A549 (cell line): ENCODE results near the gene RAB27A.

Experiments
- HDAC2 ChIP-seq: fragments of 200-600 bp; sonication (generic); IDR thresholded peaks from 2 replicates; pipeline ENCODE4 v1.6.1; 2016
- KDM1A ChIP-seq: fragments of 200-600 bp; sonication (generic); IDR thresholded peaks from 2 replicates; pipeline ENCODE4 v1.6.1; 2016; ENCODE audit warnings: low read depth, mild to moderate bottlenecking
- MAZ ChIP-seq: fragments of 150-350 bp; IDR thresholded peaks from 2 replicates; pipeline ENCODE4 v1.6.1; 2014; ENCODE audit warnings: antibody characterized with exemption, low read depth, low read length, borderline replicate concordance
- NPAS2 ChIP-seq: fragments of 250-450 bp; sonication (Bioruptor Pico); IDR thresholded peaks from 2 replicates; pipeline ENCODE4 v1.8.0; 2022; ENCODE audit warnings: mild to moderate bottlenecking, moderate library complexity, borderline replicate concordance
- POLR2A ChIP-seq: IDR thresholded peaks from 2 replicates; pipeline ENCODE4 v1.6.1; 2012; ENCODE audit warnings: mild to moderate bottlenecking, low read length
- RAD21 ChIP-seq, 2 experiments: fragments of >200 bp in 1 of 2; sonication (Bioruptor Twin) in 1 of 2; formaldehyde crosslinking in 1 of 2; IDR thresholded peaks in 1 of 2; conservative IDR thresholded peaks in 1 of 2; 2 replicates in 1 of 2; 3 replicates in 1 of 2; pipeline ENCODE4 v1.6.1; 2012 to 2018; ENCODE audit warnings: inconsistent platforms in 1 of 2
- RFX5 ChIP-seq: fragments of 450-650 bp; IDR thresholded peaks from 2 replicates; pipeline ENCODE4 v1.7.1; 2014; ENCODE audit warnings: antibody characterized with exemption, mild to moderate bottlenecking, moderate library complexity
- SMC3 ChIP-seq: fragments of >200 bp; sonication (Bioruptor Twin); formaldehyde crosslinking; IDR thresholded peaks from 3 replicates; pipeline ENCODE4 v1.6.1; 2018; ENCODE audit warnings: inconsistent platforms
- ZC3H11A ChIP-seq: fragments of 450-650 bp; IDR thresholded peaks from 2 replicates; pipeline ENCODE4 v1.6.1; 2014; ENCODE audit warnings: antibody characterized with exemption, mild to moderate bottlenecking
- TF ChIP-seq, protein P1 (sequence below): fragments of 250-450 bp; sonication (Bioruptor Pico); IDR thresholded peaks from 2 replicates; pipeline ENCODE4 v1.5.0; 2021; ENCODE audit warnings: mild to moderate bottlenecking, moderate library complexity, borderline replicate concordance
- TF ChIP-seq, protein P2 (sequence below): fragments of >200 bp; sonication (Bioruptor Twin); formaldehyde crosslinking; IDR thresholded peaks from 3 replicates; pipeline ENCODE4 v1.5.1; 2016
- TF ChIP-seq, protein P3 (sequence below): IDR thresholded peaks from 2 replicates; pipeline ENCODE4 v1.6.1; 2012

DNA sequence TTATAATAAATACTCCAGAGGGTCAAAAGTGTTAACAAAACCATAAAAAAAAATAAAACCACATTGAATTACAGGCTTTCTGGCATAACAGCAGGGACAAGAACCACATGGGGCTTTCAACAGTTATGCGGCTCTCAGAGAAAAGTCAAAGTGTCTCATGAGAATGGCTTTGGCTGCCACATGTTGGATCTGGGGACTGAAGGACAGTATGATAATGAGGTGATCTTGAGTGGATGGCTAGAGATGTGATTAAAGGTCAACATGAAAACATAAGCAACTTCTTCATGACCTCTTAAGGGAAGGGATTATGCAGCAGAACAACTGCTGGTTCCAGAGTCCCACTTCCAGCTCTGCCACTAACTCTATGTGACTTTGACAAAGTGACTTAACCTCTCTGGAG, 5.2 kb downstream of the RAB27A start:
- TF ChIP-seq POLR2A (no peak), MAZ (no peak), HDAC2 (no peak), RAD21 (conservative IDR thresholded peaks at IDR 0.05 in 1 of 2, IDR thresholded peaks at IDR 0.05 in 1 of 2) (no peak), NPAS2 (CRISPR knock-in tag) (no peak), RFX5 (no peak), SMC3 (no peak), ZC3H11A (no peak), KDM1A (no peak)
- TF ChIP-seq, protein P1, sequence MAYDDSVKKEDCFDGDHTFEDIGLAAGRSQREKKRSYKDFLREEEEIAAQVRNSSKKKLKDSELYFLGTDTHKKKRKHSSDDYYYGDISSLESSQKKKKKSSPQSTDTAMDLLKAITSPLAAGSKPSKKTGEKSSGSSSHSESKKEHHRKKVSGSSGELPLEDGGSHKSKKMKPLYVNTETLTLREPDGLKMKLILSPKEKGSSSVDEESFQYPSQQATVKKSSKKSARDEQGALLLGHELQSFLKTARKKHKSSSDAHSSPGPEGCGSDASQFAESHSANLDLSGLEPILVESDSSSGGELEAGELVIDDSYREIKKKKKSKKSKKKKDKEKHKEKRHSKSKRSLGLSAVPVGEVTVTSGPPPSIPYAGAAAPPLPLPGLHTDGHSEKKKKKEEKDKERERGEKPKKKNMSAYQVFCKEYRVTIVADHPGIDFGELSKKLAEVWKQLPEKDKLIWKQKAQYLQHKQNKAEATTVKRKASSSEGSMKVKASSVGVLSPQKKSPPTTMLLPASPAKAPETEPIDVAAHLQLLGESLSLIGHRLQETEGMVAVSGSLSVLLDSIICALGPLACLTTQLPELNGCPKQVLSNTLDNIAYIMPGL: no peak
- TF ChIP-seq, protein P2, sequence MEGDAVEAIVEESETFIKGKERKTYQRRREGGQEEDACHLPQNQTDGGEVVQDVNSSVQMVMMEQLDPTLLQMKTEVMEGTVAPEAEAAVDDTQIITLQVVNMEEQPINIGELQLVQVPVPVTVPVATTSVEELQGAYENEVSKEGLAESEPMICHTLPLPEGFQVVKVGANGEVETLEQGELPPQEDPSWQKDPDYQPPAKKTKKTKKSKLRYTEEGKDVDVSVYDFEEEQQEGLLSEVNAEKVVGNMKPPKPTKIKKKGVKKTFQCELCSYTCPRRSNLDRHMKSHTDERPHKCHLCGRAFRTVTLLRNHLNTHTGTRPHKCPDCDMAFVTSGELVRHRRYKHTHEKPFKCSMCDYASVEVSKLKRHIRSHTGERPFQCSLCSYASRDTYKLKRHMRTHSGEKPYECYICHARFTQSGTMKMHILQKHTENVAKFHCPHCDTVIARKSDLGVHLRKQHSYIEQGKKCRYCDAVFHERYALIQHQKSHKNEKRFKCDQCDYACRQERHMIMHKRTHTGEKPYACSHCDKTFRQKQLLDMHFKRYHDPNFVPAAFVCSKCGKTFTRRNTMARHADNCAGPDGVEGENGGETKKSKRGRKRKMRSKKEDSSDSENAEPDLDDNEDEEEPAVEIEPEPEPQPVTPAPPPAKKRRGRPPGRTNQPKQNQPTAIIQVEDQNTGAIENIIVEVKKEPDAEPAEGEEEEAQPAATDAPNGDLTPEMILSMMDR: no peak
- TF ChIP-seq, protein P3, sequence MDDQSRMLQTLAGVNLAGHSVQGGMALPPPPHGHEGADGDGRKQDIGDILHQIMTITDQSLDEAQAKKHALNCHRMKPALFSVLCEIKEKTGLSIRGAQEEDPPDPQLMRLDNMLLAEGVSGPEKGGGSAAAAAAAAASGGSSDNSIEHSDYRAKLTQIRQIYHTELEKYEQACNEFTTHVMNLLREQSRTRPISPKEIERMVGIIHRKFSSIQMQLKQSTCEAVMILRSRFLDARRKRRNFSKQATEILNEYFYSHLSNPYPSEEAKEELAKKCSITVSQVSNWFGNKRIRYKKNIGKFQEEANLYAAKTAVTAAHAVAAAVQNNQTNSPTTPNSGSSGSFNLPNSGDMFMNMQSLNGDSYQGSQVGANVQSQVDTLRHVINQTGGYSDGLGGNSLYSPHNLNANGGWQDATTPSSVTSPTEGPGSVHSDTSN: no peak
